Transverse colon (tissue), 3 donors: Measurements from ENCODE around the gene TPCN2.

Source experiments
- EP300 ChIP-seq: sonication (generic); formaldehyde crosslinking; IDR thresholded peaks from one replicate; pipeline ENCODE4 v1.6.1; 2017; ENCODE audit warnings: antibody characterized with exemption, low read depth
- POLR2A ChIP-seq: fragments of 450-650 bp; IDR thresholded peaks from one replicate; pipeline ENCODE4 v1.6.1; 2016; ENCODE audit warnings: antibody characterized with exemption, mild to moderate bottlenecking, moderate library complexity
- TF ChIP-seq, protein P1 (sequence below), 5 experiments: fragments of 200-600 bp in 3 of 5; fragments of 450-650 bp in 2 of 5; sonication (generic) in 3 of 5; IDR thresholded peaks; 1 replicate in 2 of 5; 2 replicates in 3 of 5; pipeline ENCODE4 v1.5.1; 2016 to 2017; ENCODE audit warnings: antibody characterized with exemption in 5 of 5, inconsistent platforms in 3 of 5, mild to moderate bottlenecking in 2 of 5, moderate library complexity in 1 of 5

DNA sequence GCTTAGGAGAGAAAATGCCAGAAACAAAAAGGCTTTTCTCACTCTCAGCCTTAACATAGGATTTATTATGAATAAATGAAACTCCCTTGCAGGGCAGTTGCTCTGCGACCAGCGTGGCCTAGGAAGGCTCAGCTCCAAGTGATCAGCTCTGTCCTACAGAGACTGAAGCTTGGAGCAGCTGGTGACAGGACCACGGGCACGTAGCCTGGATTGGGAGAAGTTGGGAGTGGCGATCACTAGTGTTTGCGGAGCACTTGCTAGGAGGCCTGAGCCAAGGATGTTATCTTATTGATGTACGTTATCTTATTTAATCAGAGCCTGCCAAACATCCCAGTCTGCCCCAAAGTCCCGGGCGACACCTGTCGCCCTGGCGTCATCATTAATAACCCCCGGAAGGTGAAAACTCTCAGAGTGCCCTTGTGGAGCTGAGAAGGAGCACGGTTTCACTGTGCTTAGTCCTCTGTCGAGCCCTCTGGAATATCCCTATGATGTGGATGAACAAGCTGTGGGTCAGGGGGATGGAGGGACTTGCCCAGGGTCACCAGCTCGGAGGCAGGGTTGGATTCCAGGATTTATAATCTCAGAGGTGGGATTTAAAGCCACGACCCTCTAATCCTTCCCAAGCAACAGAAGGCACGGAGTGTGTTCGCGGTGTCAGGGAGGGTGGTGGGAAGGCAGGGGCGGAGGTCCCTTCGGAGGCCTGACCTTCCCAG is 66.2 kb downstream of the TPCN2 start:
- TF ChIP-seq POLR2A (no peak), EP300 (no peak)
- TF ChIP-seq, protein P1, sequence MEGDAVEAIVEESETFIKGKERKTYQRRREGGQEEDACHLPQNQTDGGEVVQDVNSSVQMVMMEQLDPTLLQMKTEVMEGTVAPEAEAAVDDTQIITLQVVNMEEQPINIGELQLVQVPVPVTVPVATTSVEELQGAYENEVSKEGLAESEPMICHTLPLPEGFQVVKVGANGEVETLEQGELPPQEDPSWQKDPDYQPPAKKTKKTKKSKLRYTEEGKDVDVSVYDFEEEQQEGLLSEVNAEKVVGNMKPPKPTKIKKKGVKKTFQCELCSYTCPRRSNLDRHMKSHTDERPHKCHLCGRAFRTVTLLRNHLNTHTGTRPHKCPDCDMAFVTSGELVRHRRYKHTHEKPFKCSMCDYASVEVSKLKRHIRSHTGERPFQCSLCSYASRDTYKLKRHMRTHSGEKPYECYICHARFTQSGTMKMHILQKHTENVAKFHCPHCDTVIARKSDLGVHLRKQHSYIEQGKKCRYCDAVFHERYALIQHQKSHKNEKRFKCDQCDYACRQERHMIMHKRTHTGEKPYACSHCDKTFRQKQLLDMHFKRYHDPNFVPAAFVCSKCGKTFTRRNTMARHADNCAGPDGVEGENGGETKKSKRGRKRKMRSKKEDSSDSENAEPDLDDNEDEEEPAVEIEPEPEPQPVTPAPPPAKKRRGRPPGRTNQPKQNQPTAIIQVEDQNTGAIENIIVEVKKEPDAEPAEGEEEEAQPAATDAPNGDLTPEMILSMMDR (IDR thresholded peaks at IDR 0.05) = no peak
